HCT116 (cell line): ENCODE measurements around the gene CTU1. TPM values are rescaled to one million over a fixed set of nuclear protein-coding genes. Genes with fewer than 3 reads are reported as not detected.

Experiments used
- ATAC-seq: fragments of 200-7000 bp; cut with Tn5 transposase; 2 replicates; pipeline ENCODE4 v1.9.1; 2020; ENCODE audit warnings: mild to moderate bottlenecking, moderate library complexity
- BruUV-seq: library from RNA; stranded (reverse); fragments of 400-500 nt; replicated peaks from 2 replicates; lab custom pipeline; 2021; lab: Mats Ljungman, UMichigan
- CTCF ChIA-PET: fragments of 300-600 bp; sonication (Branson Sonifier 250); formaldehyde crosslinking; loops from one replicate; lab custom pipeline; 2021; ENCODE audit warnings: antibody characterized with exemption; lab: Charles Lee
- POLR2A ChIA-PET: fragments of 300-600, 350-600 bp; sonication (Branson Sonifier 250); formaldehyde crosslinking; loops from one replicate; lab custom pipeline; 2021; ENCODE audit warnings: antibody characterized with exemption; lab: Charles Lee
- RAD21 ChIA-PET, 2 experiments: fragments of 300-600 bp; sonication (Branson Sonifier 250); formaldehyde crosslinking; loops; one replicate each; lab custom pipeline; 2023; ENCODE audit warnings: low total read pairs in 2 of 2; ENCODE audit not compliant: uncharacterized antibody in 2 of 2, unreplicated experiment in 2 of 2, low non-redundant PET in 1 of 2; lab: Charles Lee
- DNase-seq: peaks from one replicate; pipeline ENCODE4 v3.0.0-alpha.2; 2010; ENCODE audit warnings: low read depth, low spot score
- H2AFZ ChIP-seq: fragments of 200-600 bp; shearing (Covaris generic), sonication (generic); 2 replicates; pipeline ENCODE4 v1.6.1; 2017; ENCODE audit warnings: low read depth, mixed run types, mixed read lengths, antibody characterized with exemption, low read length; ENCODE audit not compliant: poor library complexity, severe bottlenecking
- H3K27ac ChIP-seq: 2 replicates; pipeline ENCODE4 v1.5.1; 2012; ENCODE audit warnings: low read depth, low read length
- H3K27me3 ChIP-seq: fragments of 200-600 bp; sonication (generic); 2 replicates; pipeline ENCODE4 v1.6.1; 2016; ENCODE audit warnings: mixed run types, low read length, mixed read lengths; ENCODE audit not compliant: insufficient read depth
- H3K36me3 ChIP-seq, 2 experiments: fragments of 200-500 bp in 1 of 2; fragments of 200-600 bp in 1 of 2; sonication (Bioruptor generic) in 1 of 2; sonication (generic) in 1 of 2; 2 replicates each; pipeline versions ENCODE4 v1.5.1 to v1.6.1; 2014 to 2016; ENCODE audit warnings: low read length in 2 of 2, inconsistent platforms in 1 of 2, mixed read lengths in 1 of 2, mixed run types in 1 of 2; ENCODE audit not compliant: insufficient read depth in 2 of 2, control insufficient read depth in 1 of 2
- H3K4me1 ChIP-seq, 2 experiments: fragments of 200-600 bp in 1 of 2; sonication (generic) in 1 of 2; 2 replicates each; pipeline versions ENCODE4 v1.5.1 to v1.6.1; 2012 to 2017; ENCODE audit warnings: low read length in 2 of 2, inconsistent platforms in 1 of 2, mild to moderate bottlenecking in 1 of 2, mixed read lengths in 1 of 2, mixed run types in 1 of 2, moderate library complexity in 1 of 2; ENCODE audit not compliant: insufficient read depth in 2 of 2, control insufficient read depth in 1 of 2
- H3K4me2 ChIP-seq: fragments of 200-600 bp; sonication (generic); 2 replicates; pipeline ENCODE4 v1.6.1; 2017; ENCODE audit warnings: mixed run types, low read length, mixed read lengths
- H3K4me3 ChIP-seq, 2 experiments: fragments of 200-600 bp in 1 of 2; sonication (generic) in 1 of 2; replicated peaks in 1 of 2; 2 replicates each; pipeline ENCODE4 v1.5.1; 2011 to 2016; ENCODE audit warnings: low read length in 2 of 2, control low read depth in 1 of 2, low read depth in 1 of 2, mild to moderate bottlenecking in 1 of 2, mixed read lengths in 1 of 2, mixed run types in 1 of 2
- H3K79me2 ChIP-seq: fragments of 200-600 bp; sonication (generic); 2 replicates; pipeline ENCODE4 v1.6.1; 2017; ENCODE audit warnings: mild to moderate bottlenecking, mixed run types, low read length, moderate library complexity, mixed read lengths; ENCODE audit not compliant: insufficient read depth
- H3K9ac ChIP-seq: fragments of 200-600 bp; sonication (generic); 2 replicates; pipeline ENCODE4 v1.6.1; 2016; ENCODE audit warnings: low read length, mixed read lengths
- H3K9me2 ChIP-seq: fragments of 200-600 bp; sonication (generic), shearing (Covaris generic); 2 replicates; pipeline ENCODE4 v1.6.1; 2017; ENCODE audit warnings: mixed run types, mild to moderate bottlenecking, moderate library complexity; ENCODE audit not compliant: insufficient read depth
- H3K9me3 ChIP-seq, 2 experiments: fragments of 200-500 bp in 1 of 2; fragments of 200-600 bp in 1 of 2; sonication (Bioruptor generic) in 1 of 2; sonication (generic) in 1 of 2; 2 replicates each; pipeline ENCODE4 v1.6.1; 2014 to 2017; ENCODE audit warnings: low read length in 2 of 2, mixed read lengths in 2 of 2, inconsistent platforms in 1 of 2, low read depth in 1 of 2, mild to moderate bottlenecking in 1 of 2, mixed run types in 1 of 2, moderate library complexity in 1 of 2; ENCODE audit not compliant: control insufficient read depth in 1 of 2, insufficient read depth in 1 of 2
- H4K20me1 ChIP-seq: fragments of 200-600 bp; sonication (generic), shearing (Covaris generic); 2 replicates; pipeline ENCODE4 v1.6.1; 2017; ENCODE audit warnings: mixed run types, mild to moderate bottlenecking, moderate library complexity; ENCODE audit not compliant: insufficient read depth
- CBX3 ChIP-seq: IDR thresholded peaks from 2 replicates; pipeline ENCODE4 v1.6.1; 2012; ENCODE audit warnings: low read depth
- CEBPB ChIP-seq: IDR thresholded peaks from 2 replicates; pipeline ENCODE4 v1.6.1; 2012; ENCODE audit warnings: low read depth
- ELF1 ChIP-seq: IDR thresholded peaks from 2 replicates; pipeline ENCODE4 v1.6.1; 2012; ENCODE audit warnings: low read depth, borderline replicate concordance
- EZH2 ChIP-seq: fragments of 200-600 bp; sonication (generic); IDR thresholded peaks from 2 replicates; pipeline ENCODE4 v1.6.1; 2017; ENCODE audit warnings: antibody characterized with exemption, mixed run types
- EZH2phosphoT487 ChIP-seq: fragments of 200-600 bp; IDR thresholded peaks from 2 replicates; pipeline ENCODE4 v1.6.1; 2018; ENCODE audit warnings: antibody characterized with exemption, borderline replicate concordance
- FOSL1 ChIP-seq: IDR thresholded peaks from 2 replicates; pipeline ENCODE4 v1.6.1; 2012; ENCODE audit warnings: low read depth
- POLR2A ChIP-seq: IDR thresholded peaks from 2 replicates; pipeline ENCODE4 v1.7.0; 2011; ENCODE audit warnings: borderline replicate concordance; ENCODE audit not compliant: insufficient read depth, insufficient read length; ENCODE audit errors: extremely low read depth
- POLR2AphosphoS5 ChIP-seq: IDR thresholded peaks from 2 replicates; pipeline ENCODE4 v1.6.1; 2011; ENCODE audit warnings: mild to moderate bottlenecking, low read depth, low read length, moderate library complexity
- RAD21 ChIP-seq: IDR thresholded peaks from 2 replicates; pipeline ENCODE4 v1.6.1; 2012; ENCODE audit warnings: low read depth, mild to moderate bottlenecking
- SIN3A ChIP-seq: IDR thresholded peaks from 2 replicates; pipeline ENCODE4 v1.6.1; 2012; ENCODE audit warnings: low read depth
- SP1 ChIP-seq: IDR thresholded peaks from 2 replicates; pipeline ENCODE4 v1.6.1; 2012; ENCODE audit warnings: low read depth
- SRF ChIP-seq: IDR thresholded peaks from 2 replicates; pipeline ENCODE4 v1.6.1; 2012; ENCODE audit warnings: low read depth
- TCF7L2 ChIP-seq: IDR thresholded peaks from 2 replicates; pipeline ENCODE4 v1.7.0; 2011; ENCODE audit warnings: borderline replicate concordance, inconsistent platforms; ENCODE audit not compliant: insufficient read depth, insufficient read length; ENCODE audit errors: extremely low read depth
- YY1 ChIP-seq: IDR thresholded peaks from 2 replicates; pipeline ENCODE4 v1.6.1; 2011; ENCODE audit warnings: low read length, low read depth, moderate library complexity, mild to moderate bottlenecking; ENCODE audit not compliant: insufficient replicate concordance; ENCODE audit errors: extremely low read depth
- ZFX ChIP-seq: fragments of 450-650 bp; IDR thresholded peaks from 2 replicates; pipeline ENCODE4 v1.6.1; 2017
- intact Hi-C: fragments of 100-400 bp; cut with micrococcal nuclease; formaldehyde crosslinking; loops from 2 replicates; pipeline ENCODE4 v1.10.0; 2022
- total RNA-seq: library from RNA; stranded (reverse); gene quantifications from one replicate; pipeline ENCODE4 v1.2.1, GENCODE V29; 2021; ENCODE audit not compliant: unreplicated experiment
- TF ChIP-seq, protein P1 (sequence below): IDR thresholded peaks from 2 replicates; pipeline ENCODE4 v1.6.1; 2012; ENCODE audit warnings: low read depth
- TF ChIP-seq, protein P2 (sequence below): IDR thresholded peaks from 2 replicates; pipeline ENCODE4 v1.6.1; 2011; ENCODE audit warnings: mild to moderate bottlenecking, low read length, moderate library complexity; ENCODE audit not compliant: insufficient replicate concordance; ENCODE audit errors: extremely low read depth

CTU1 gene
- total RNA-seq, 1 experiment from 2014 or later: 14.0 TPM

DNA sequence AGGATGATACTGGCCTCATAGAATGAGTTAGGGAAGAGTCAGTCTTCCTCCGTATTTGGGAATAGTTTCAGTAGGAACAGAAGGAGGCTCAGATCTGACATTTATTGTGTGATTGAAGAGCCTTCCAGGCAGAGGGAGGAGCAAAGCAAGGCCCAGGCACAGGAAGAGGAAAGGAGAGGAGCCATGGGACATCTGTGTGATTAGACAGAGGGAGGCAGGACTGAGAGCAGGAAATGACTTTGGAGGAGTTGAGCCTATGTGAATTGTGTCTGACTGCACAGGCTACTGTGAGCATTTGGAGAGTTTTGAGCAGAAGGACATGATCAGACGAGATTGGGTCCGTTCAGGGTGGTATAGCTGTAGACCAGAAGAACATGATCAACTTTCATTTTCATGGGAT is 42.4 kb upstream of the CTU1 start:
- H3K4me3 ChIP-seq: no peak overlapping the region
- intact Hi-C loops: no loop called here
- TF ChIP-seq, protein P1, sequence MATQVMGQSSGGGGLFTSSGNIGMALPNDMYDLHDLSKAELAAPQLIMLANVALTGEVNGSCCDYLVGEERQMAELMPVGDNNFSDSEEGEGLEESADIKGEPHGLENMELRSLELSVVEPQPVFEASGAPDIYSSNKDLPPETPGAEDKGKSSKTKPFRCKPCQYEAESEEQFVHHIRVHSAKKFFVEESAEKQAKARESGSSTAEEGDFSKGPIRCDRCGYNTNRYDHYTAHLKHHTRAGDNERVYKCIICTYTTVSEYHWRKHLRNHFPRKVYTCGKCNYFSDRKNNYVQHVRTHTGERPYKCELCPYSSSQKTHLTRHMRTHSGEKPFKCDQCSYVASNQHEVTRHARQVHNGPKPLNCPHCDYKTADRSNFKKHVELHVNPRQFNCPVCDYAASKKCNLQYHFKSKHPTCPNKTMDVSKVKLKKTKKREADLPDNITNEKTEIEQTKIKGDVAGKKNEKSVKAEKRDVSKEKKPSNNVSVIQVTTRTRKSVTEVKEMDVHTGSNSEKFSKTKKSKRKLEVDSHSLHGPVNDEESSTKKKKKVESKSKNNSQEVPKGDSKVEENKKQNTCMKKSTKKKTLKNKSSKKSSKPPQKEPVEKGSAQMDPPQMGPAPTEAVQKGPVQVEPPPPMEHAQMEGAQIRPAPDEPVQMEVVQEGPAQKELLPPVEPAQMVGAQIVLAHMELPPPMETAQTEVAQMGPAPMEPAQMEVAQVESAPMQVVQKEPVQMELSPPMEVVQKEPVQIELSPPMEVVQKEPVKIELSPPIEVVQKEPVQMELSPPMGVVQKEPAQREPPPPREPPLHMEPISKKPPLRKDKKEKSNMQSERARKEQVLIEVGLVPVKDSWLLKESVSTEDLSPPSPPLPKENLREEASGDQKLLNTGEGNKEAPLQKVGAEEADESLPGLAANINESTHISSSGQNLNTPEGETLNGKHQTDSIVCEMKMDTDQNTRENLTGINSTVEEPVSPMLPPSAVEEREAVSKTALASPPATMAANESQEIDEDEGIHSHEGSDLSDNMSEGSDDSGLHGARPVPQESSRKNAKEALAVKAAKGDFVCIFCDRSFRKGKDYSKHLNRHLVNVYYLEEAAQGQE: no peak
- no peak for TF ChIP-seq ZFX
- TF ChIP-seq SP1: no peak
- no peak for TF ChIP-seq EZH2
- TF ChIP-seq, all 23 proteins: peak for 0
- Histone ChIP-seq H3K36me3 (no peaks in the 10 kb centered on the region), H3K9me2 (no peaks in the 10 kb centered on the region), H3K4me1 (no peaks in the 10 kb centered on the region), H3K27me3 (no peaks in the 10 kb centered on the region), H3K9me3 (no peaks in the 10 kb centered on the region), H3K9ac (no peak overlapping the region), H3K4me2 (no peak overlapping the region), H2AFZ (no peak overlapping the region), H3K79me2 (no peaks in the 10 kb centered on the region), H3K27ac (no peak overlapping the region), H4K20me1 (no peaks in the 10 kb centered on the region)
- BruUV-seq: no TSS peak
- no peak for DNase-seq
- ATAC-seq: no peak
- POLR2A ChIA-PET: no interaction called here
- CTCF ChIA-PET: no interaction called here
- RAD21 ChIA-PET: no interaction called here

DNA sequence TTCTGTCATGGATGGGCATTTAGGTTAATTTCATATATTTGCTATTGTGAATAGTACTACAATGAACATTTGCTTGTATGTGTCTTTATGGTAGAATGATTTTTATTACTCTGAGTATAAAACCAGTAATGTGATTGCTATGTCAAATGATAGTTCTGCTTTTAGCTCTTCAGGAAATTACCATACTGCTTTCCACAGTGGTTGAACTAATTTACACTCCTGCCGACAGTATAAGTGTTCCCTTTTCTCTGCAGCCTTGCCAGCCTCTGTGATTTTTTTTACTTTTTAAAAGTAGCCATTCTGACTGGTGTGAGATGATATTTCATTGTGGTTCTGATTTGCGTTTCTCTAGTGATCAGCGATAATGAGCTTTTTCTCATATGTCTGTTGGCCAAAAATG is 40.4 kb upstream of the CTU1 start:
- Histone ChIP-seq H3K27me3 (no peaks in the 10 kb centered on the region), H3K36me3 (no peaks in the 10 kb centered on the region), H3K9me2 (no peaks in the 10 kb centered on the region), H3K79me2 (no peaks in the 10 kb centered on the region), H3K9me3 (no peaks in the 10 kb centered on the region), H3K9ac (no peak overlapping the region), H3K27ac (no peak overlapping the region), H3K4me2 (no peak overlapping the region), H3K4me3 (no peak overlapping the region), H2AFZ (no peak overlapping the region), H4K20me1 (no peaks in the 10 kb centered on the region), H3K4me1 (no peaks in the 10 kb centered on the region)
- intact Hi-C loops: no loop called here
- DNase-seq: no peak
- POLR2A ChIA-PET: no interaction called here
- BruUV-seq: no TSS peak
- RAD21 ChIA-PET: no interaction called here
- no peak for ATAC-seq
- CTCF ChIA-PET: interaction anchor here (1.3 to 1.5 kb wide), 2 partner anchors 10 to 111 kb away, joined by 4 read pairs; no protein-coding TSS in a partner anchor
- TF ChIP-seq TCF7L2: no peak
- TF ChIP-seq EZH2phosphoT487: no peak
- TF ChIP-seq, protein P2, sequence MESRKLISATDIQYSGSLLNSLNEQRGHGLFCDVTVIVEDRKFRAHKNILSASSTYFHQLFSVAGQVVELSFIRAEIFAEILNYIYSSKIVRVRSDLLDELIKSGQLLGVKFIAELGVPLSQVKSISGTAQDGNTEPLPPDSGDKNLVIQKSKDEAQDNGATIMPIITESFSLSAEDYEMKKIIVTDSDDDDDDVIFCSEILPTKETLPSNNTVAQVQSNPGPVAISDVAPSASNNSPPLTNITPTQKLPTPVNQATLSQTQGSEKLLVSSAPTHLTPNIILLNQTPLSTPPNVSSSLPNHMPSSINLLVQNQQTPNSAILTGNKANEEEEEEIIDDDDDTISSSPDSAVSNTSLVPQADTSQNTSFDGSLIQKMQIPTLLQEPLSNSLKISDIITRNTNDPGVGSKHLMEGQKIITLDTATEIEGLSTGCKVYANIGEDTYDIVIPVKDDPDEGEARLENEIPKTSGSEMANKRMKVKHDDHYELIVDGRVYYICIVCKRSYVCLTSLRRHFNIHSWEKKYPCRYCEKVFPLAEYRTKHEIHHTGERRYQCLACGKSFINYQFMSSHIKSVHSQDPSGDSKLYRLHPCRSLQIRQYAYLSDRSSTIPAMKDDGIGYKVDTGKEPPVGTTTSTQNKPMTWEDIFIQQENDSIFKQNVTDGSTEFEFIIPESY: no peak
- TF ChIP-seq FOSL1: no peak
- TF ChIP-seq POLR2AphosphoS5: no peak
- no peak for TF ChIP-seq YY1
- TF ChIP-seq ELF1: no peak
- TF ChIP-seq CEBPB: no peak
- TF ChIP-seq POLR2A: no peak
- TF ChIP-seq CBX3: no peak
- TF ChIP-seq SP1: no peak
- no peak for TF ChIP-seq ZFX
- no peak for TF ChIP-seq RAD21
- TF ChIP-seq SRF: no peak
- no peak for TF ChIP-seq SIN3A
